CD4-positive, alpha-beta T cell treated with Interleukin-15 for 4 hours (primary cell): ENCODE results near the gene LY6G5C.
"Not testable (repeated sequence)": the region's sequence is repeated elsewhere in the genome, so short reads cannot be mapped to it uniquely, and the experiment has no call there.

Experiments
- DNase-seq: peaks from one replicate; pipeline ENCODE4 v3.0.0-alpha.2; 2020; ENCODE audit warnings: low spot score

The LY6G5C gene

DNA sequence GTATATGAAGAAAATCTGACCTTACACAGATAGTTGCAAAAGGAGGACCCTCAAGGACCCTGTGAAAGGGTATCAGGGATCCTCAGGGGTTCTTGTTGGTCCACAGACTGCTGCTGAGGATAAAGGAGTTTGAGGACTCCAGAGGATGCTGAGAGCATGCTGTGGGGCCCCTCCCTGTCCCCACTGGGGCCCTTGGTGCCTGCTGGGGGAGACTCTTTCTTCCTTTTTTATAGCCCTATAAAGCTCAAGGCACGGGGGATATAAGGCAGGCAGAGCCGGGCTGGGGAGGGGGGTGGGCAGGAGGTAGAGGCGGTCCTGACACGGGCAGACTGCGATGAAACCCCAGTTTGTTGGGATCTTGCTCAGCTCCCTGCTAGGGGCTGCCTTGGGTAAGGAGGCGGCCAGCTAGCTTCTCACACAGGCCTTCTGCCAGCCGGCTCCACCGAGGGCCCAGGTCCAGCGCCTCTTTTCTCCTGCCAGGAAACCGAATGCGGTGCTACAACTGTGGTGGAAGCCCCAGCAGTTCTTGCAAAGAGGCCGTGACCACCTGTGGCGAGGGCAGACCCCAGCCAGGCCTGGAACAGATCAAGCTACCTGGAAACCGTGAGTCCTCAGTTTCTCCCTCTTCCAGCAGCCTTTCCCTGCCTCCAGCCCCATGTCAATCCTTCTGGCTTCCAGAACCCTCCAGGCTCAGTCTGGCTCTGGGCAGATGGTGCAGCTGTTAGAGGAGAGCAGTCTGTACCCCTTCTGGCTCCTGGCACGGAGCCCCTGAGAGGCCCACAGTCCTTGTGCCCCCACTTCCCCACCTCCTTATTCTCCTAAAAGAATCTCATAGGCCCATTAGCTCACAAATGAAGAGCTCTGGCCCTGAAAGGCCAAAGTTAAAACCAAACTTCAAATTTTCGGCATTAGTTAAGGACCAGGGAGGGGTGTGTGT lies 34.4 kb upstream of the LY6G5C start, which contains the start of gene LY6G6D:
LY6G6D (plus strand) TSS at position 327 of the 937 bp plus-strand sequence; CDS start at position 335, 8 bp downstream.
- DNase-seq: no peak

DNA sequence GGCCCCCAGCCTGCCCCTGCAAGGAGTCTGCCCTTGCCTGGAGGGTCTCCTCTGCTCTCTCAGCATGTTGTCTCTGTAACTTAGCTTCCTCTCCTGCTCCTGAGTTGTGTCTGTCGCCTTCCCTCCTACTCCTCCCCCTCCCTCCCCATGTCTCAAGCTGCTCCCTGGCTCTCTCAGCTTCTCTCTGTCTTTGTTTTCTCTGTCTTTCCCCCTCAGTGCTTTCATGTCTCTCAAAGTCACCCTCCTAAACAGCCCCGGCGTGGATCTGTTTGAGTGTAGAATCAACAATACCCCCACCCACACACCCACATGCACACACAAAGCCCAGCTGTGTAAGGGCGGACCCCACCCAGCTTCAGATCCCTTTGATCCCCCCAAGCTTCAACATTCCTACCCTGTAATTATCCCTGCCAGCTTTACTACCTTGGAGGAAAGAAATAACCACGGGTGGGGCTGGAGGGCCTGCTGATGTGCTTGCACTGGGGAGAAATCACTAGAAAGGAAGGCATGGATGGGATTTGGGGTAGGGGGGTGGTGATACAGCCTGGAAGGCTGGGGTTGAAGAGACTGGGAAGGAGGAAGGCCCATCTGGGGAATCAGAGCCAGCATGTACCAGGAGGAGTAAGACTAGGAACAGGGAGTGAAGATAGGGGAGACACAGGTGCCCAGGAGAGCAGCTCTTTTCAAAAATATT lies 33.3 kb upstream of the LY6G5C start:
- no peak for DNase-seq

DNA sequence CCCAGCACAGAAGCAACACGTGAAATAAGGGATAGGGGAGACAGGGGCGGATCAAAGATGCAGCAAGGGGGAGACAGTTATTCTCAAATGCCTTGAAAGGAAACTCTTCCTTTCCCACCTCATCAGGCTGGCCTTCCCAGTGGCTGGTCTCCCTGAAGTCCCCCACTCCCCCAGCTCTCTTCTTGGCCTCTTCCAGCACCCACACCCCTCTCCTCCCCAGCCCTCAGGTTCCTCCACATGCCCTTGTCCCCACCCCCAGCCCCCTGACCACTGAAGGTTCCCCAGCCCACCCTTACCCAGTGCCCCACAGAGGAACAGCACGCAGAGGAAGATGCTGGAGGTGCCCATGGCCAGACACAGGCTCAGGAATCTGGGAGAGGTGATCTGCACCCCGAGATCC lies 32.6 kb upstream of the LY6G5C start:
- DNase-seq: no peak

DNA sequence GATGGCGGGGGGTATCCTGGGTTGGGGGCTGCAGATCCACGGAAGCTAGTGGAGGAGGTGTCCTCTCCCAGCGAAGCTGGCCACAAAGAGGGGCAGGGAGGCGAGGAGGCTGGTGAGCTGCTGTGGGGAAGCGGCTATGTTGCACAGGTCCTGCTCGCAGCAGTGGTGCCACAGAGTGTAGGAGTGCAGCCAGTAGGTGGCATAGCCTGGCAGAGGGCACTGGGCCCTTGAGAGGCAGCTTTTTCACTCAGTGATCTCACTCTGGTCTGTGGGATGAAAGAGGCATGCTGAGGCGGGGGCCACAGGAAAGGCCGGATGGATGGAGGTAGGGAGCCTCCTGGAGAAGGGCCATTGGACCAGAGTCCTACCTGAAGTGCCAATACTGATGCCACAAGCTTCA lies 31.4 kb upstream of the LY6G5C start:
- no peak for DNase-seq

DNA sequence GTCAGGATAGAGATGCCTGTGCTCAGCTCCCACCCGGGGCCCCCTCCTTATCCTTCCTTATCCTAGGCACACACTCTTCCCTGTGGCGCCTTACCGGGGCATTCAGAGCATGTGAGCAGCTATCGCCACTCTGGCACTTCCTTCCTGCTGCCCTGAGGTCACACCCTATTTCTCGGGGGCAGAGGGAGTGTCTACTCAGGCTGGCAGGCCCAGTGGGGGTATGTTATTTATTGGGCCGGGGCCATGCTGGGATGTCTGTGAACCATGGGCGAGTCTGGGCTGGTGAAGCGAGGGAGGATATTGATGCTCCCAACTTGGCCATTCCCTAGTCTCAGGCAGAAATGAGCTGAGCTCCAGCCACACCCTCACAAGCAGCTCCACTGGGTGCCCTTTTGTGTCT lies 30.4 kb upstream of the LY6G5C start:
- DNase-seq: no peak

DNA sequence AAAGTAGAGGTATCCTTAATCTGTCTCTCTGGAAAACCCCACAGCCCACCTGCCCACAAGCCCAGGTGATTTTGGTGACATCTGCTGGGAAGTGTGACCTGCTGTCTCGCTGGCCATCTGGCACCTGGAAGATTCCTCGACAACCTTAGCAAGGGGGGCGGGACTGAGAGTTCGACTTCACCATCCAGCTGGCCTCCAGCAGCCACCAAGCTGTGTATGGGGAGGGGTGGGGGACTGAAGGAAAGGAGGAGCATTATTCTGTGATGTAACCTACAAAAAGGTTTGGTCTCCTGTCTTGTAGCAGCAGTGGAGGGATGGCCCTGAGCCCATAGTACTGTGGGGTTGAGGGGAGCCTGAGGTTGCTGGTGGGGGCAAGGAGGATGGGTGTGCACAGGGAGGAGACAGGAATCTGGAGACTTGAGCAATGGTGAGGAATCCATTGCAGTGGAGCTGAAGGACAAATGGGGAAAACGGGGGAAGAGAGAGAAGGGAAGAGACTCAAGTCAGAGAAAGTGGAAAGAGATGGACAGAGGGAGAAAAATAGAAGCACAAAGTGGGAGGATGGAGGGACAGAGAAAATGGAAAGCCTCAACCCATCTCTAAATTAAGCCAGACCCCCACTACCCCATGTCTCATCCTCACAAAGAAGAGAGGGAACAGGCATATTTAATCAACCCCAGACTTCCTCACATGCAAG lies 29.8 kb upstream of the LY6G5C start:
- no peak for DNase-seq

DNA sequence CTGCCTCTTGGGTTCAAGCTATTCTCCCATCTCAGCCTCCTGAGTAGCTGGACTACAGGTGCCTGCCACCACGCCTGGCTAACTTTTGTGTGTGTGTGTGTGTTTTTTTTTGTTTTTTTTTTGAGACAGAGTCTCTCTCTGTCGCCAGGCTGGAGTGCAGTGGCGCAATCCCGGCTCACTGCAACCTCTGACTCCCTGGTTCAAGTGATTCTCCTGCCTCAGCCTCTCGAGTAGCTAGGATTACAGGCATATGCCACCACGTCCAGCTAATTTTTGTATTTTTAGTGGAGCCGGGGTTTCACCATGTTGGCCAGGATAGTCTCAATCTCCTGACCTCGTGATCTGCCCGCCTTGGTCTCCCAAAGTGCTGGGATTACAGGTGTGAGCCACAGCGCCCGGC lies 28.3 kb upstream of the LY6G5C start:
- not testable (repeated sequence) for DNase-seq

DNA sequence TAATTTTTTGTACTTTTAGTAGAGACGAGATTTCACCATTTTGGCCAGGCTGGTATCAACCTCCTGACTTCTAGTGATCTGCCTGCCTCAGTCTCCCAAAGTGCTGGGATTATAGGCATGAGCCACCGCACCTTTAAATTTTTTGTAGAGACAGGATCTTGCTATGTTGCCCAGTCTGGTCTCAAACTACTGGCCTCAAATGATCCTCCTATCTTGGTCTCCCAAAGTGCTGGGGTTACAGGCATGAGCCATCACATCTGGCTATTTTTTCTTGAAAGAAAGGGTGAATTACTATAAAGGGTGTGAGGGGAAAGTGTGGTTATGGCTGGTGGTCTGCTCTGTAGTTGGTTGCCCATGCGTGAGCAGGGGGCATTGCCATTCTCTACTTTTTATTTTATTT lies 27.4 kb upstream of the LY6G5C start:
- no peak for DNase-seq

DNA sequence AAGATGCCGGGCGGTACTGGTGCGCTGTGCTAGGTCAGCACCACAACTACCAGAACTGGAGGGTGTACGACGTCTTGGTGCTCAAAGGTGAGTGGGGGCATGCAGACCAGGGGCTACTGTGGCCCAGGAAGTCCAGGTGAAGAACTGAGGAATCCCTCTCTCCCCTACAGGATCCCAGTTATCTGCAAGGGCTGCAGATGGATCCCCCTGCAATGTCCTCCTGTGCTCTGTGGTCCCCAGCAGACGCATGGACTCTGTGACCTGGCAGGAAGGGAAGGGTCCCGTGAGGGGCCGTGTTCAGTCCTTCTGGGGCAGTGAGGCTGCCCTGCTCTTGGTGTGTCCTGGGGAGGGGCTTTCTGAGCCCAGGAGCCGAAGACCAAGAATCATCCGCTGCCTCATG lies 26.8 kb upstream of the LY6G5C start:
- no peak for DNase-seq

DNA sequence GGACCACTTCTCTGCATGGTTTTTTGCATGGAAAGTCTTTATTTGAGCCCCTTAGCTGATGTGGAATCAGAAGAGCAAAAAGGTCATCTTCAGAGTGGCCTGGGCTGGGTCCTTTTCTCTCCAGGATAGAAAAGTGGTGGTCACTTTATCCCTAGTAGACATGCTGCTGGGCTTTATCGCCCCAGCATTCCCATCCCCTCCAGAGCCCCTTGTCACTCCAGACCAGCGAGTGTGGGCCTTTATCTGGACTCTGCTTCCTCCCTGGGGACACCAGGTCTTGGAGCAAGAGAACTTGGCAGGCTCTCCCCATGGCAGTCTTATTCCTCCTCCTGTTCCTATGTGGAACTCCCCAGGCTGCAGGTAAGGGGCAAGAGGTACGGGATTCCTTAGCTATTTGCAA lies 25.7 kb upstream of the LY6G5C start, which contains the start of gene LY6G6F:
LY6G6F (plus strand) TSS at position 268 of the 400 bp plus-strand sequence; CDS start at position 309, 41 bp downstream.
- DNase-seq: no peak

DNA sequence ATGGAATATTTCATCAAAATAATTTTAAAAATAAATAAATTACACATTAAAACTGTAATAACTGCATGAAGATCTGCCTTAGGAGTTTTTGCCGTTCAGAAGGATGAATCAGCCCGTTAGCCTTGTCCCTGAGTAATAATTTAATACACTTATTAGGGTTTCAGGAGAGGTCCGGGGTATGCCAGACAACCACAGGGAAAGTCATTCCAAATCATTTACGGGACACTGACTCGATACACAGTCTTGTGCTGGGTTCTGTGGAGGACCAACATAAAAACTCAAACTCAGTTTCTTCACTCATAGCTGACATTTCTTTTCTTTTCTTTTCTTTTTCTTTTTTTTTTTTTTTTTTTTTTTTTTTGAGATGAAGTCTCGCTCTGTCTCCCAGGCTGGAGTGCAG lies 25.1 kb upstream of the LY6G5C start:
- DNase-seq: no peak

DNA sequence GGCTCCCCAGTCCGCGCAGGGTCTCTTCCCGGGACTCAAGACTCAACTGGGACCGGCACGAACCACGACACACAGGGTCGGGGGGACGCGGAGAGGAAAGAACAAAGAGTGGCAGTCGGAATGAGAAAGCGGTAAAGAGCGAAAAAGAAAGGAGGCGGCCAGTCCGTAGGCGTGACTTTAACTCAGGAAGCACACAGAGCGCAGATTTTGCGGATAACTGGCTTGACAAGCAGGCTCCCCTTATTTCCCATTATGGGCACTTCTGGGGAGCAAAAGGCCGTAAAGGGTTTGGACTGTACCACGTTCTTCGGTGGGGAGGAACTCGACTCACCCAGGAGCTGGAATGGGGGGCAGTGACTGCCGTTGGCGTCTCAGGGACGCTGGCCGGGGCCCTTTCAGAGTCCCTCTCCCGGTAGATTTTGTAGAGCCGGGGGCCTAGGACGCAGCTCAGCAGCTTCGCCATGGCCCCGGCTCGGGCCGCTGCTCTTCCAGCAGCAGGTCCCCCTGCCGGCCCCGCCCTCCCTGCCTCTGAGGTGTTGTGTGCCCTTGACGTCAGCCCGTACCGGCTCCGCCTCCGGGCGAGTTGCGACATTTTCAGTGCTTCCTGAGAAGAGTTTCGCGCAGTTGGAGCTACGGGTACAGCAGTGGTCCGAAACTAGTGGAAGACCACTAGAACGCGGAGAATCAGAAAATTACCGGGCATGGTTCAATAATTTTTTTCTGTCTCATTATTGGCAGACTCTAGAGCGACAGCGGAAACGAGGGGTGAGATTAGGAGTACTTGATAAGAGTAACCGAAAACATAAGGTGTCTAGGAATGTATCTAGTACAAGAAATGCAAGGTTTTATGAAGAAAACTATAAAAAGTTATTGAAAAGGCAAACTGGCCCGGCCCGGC lies 22.2 kb upstream of the LY6G5C start, which contains the start of gene ABHD16A:
ABHD16A (minus strand) TSS at position 506 of the 898 bp plus-strand sequence; CDS start at position 463, 43 bp downstream.
- DNase-seq: peak; percentile 97

DNA sequence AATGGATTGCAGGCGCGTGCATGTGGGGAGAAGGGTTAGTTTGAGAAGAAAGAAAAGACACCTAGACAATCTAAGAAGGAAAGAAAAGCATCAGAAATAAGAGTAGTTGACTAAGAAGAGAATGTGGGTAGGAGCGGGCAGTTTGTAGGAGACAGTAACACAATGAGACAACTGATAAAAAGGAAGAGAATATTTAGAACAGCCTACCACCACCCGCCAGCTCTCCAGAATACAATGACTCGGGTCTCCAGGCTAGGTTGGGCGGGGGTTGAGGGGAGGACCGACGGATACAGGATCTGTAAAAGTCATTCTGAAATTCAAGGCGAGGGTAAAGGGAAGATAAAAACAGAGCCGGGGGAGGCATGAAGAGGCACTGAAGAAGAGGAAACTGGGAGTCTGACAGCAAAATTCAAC lies 21.5 kb upstream of the LY6G5C start:
- DNase-seq: no peak

DNA sequence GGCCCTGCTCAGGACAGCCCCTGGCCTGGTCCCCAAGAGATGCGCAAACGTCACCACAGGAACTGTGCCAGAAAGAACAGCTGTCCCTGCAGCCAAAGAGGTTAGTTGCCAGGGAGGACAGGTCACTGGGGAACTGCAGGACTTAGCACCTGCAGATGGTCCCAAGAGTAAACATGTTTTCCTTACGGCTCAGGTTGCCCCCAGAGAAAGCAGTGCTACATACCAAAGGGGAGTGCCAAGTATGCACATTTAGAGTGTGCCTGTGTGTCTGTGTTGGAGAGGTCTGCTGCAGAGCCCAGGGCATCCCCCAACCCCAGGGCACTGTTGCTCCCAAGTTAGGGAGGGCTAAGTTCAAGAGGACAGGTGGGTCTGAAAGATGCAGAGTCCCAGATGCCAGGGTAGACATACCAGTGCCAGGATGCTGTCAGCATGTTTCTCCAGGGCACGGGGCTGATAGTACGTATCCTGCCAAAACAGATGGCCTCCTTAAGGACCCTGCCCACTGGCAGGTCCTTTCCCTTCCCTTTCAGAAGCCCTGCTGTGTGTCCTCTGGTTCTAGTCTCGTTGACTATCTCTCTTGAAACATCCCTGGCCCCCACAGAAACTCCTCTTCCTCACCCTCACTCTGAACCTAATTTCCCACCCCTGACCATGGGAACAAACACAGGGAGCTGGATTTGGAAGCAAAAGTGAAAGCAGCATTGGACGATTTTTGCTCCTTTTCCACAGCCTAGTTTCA lies 21.0 kb upstream of the LY6G5C start:
- DNase-seq: no peak

DNA sequence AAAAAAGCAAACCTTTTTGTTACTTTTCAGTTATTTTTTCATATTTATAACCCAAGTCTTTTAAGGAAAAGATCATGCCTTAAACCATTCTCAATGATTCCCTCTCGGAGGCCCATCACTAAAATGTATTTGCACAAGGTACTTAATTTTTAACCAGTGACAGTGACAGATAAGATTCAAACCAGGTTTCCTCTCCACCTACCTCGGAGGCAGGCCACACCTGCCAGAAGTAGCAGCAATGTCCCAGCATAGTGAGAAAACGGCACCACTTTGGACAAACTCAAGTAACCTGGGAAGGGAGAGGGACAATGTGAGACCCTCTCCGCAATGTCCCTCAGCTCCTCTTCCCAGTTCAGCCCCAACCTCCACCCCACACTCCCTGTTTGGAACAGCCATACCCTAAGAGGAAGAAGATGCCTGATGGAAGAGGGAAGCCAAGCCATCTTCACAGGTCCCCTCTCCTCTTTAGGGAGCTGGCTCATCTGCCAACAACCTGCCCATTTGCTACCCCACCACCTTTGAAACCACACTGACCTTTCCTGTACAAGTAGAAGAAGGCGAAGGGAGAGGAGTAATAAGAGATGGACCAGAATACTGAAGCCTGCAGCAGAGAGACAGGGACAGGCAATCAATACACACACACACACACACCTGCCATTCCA lies 20.0 kb upstream of the LY6G5C start:
- no peak for DNase-seq

DNA sequence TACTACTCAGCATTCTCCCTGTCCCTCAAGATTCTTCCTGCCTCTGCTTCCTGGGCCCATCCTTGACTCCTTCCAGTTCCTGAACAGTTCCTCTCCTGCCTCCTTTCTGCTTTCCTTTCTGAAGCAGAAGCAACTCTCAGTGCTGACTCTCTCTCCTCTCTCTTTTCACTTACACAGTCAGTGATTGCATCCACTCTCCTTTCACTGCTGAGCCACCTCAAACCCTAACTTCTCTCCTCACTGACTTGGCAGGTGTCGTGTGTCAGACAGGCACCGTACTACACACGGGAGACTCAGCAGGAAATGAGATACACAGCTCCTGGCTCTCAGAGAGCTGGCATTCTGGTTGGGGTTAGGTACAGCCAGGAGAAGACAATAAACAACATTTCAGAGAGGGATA lies 16.7 kb upstream of the LY6G5C start:
- no peak for DNase-seq

DNA sequence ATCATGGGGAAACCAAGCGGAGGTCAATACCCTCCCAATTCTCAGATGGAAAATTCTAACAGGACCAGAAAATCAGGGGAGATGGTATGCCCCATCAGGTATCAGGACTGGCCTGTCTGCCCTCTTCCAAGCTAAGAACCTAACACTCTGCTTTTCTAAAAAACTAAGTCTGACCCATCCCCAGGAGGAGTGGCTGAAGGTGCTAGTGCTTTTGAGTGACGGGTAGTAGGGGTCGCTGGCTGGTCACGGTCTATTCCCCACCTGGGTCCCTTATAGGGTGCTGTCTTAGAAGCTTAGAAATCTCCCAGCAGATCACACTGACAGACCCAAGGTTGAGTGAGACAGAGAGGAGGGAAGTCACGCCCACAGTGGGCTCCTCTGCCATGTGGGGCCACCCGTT lies 12.7 kb upstream of the LY6G5C start:
- no peak for DNase-seq

DNA sequence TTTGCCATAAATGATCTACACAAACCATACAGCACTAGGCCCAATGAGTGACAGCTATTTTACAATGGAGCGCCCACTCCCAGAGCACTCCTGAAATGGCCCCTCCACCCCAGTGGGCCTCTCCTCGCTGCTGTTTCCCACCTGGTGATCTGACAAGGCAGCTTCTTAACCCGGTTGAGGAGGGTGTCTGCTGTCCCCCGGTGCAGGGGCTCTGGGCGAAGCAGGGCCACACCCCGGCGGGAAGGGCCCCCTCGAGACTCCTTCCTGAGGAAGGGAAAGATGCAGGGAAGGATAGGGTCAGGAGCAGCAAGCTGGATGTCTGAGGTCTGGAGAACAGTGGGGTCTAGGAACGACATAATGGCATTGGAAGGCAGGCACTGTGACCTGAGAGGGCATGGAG lies 12.0 kb upstream of the LY6G5C start:
- no peak for DNase-seq

DNA sequence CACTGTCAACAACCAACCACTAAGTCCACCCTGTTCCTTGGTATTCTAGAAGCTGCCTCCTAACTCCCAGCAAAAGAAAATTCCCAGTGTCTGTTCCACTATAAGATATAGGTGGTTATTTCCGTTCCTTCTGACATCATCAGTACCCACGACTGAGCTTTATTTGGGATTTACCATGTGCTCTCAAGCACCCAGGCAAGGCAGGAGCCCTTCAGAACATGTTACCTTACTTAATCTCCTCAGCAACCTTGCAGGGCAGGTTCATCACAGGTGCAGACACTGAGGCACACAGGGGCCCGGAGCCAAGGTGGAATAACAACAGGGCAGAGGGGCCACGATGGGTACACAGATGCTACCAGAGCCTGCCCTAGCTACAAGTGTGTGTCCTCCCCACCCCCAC lies 11.5 kb upstream of the LY6G5C start:
- DNase-seq: no peak

DNA sequence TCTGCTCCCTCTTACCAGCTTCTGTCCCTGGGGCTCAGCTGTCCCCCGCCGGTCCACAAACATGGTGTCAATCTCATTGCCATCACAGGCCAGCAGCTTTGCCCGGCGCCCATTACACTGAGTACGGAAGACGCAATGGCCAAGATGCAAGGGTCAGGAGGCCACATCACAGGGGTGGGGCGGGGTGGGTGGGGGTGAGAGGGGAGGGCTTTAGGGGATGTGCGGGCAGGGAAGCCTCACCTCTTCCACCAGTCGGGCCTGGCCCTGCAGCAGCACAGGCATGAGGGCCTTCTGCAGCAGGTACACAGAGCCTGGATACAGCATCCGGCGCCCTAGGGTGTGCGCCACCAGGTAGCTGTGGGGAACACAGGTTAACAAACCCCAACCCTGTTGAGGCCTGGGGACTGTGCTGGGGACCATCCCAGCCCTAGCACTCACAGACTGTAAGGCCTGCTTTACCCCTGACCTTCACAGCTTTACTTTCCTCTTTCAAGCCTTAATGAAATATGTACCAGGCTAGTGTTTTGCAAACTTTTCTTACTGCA lies 10.8 kb upstream of the LY6G5C start:
- no peak for DNase-seq
